HG02981 (cell line): ENCODE results near the gene ZNF22.

Source experiments
- ATAC-seq: cut with Tn5 transposase; IDR thresholded peaks from one replicate; pipeline ENCODE4 v1.9.1; 2021; ENCODE audit warnings: mild to moderate bottlenecking, moderate library complexity; ENCODE audit not compliant: unreplicated experiment

Gene ZNF22

GRCh38 chr10:44976352-44977198 is 24.1 kb upstream of the ZNF22 start:
- no peak for ATAC-seq

- no peak for ATAC-seq
Observed at GRCh38 chr10:44977287-44978212, 23.2 kb upstream of the ZNF22 start.

GRCh38 chr10:44978213-44978569 is 22.5 kb upstream of the ZNF22 start:
- no peak for ATAC-seq

- no peak for ATAC-seq
Observed at GRCh38 chr10:44978570-44979280, 22.0 kb upstream of the ZNF22 start, which contains the start of gene DEPP1. TSS of gene DEPP1 (minus strand) at chr10:44978809. CDS start at chr10:44978030, 779 bp downstream.

GRCh38 chr10:44979281-44980191 is 21.2 kb upstream of the ZNF22 start:
- ATAC-seq, result no peak

- no peak for ATAC-seq
Observed at GRCh38 chr10:44980309-44981171, 20.2 kb upstream of the ZNF22 start.

GRCh38 chr10:44981172-44982113 is 19.3 kb upstream of the ZNF22 start:
- ATAC-seq, result no peak

GRCh38 chr10:44982114-44982460 is 18.6 kb upstream of the ZNF22 start:
- no peak for ATAC-seq

GRCh38 chr10:44982496-44982895 is 18.2 kb upstream of the ZNF22 start:
- ATAC-seq, result no peak

- ATAC-seq, result no peak
Observed at GRCh38 chr10:44983066-44983894, 17.4 kb upstream of the ZNF22 start.

- ATAC-seq, result no peak
Observed at GRCh38 chr10:44983895-44984278, 16.8 kb upstream of the ZNF22 start.

- no peak for ATAC-seq
Observed at GRCh38 chr10:44984671-44985101, 16.0 kb upstream of the ZNF22 start.

- no peak for ATAC-seq
Observed at GRCh38 chr10:44985175-44985681, 15.5 kb upstream of the ZNF22 start.

GRCh38 chr10:44986179-44986578 is 14.5 kb upstream of the ZNF22 start:
- no peak for ATAC-seq

- no peak for ATAC-seq
Observed at GRCh38 chr10:44986670-44987069, 14.1 kb upstream of the ZNF22 start.

GRCh38 chr10:44988957-44989585 is 11.7 kb upstream of the ZNF22 start:
- no peak for ATAC-seq
